ENCODE results near the gene EIF1AY. TPM values are rescaled to one million over a fixed set of nuclear protein-coding genes. Genes with fewer than 3 reads are reported as not detected.

The EIF1AY gene
- total and polyA plus RNA-seq, 10 of the 15 experiments (the other 5 are each of a cell fraction or from before 2014, with no cell fraction given): 0.21 TPM; not detected in 9

- TF ChIP-seq ETV6 (conservative IDR thresholded peaks at IDR 0.05 in 1 of 2, IDR thresholded peaks at IDR 0.05 in 1 of 2; ENCODE audit: borderline replicate concordance in 1 of 2, low read depth in 1 of 2): no peak
- no peak for TF ChIP-seq REST (IDR thresholded peaks at IDR 0.05; ENCODE audit: low read depth, low read length)
- TF ChIP-seq ZBTB33 (IDR thresholded peaks at IDR 0.05): no peak
- no peak for TF ChIP-seq CBX5 (IDR thresholded peaks at IDR 0.05; ENCODE audit: low read depth)
- no peak for TF ChIP-seq MEF2A (IDR thresholded peaks at IDR 0.05; ENCODE audit: insufficient read depth, low read depth, low read length)
- no peak for TF ChIP-seq RAD21 (IDR thresholded peaks at IDR 0.05; ENCODE audit: insufficient read depth, low read depth, low read length)
- TF ChIP-seq CTCF (IDR thresholded peaks at IDR 0.05 in 2 of 3, conservative IDR thresholded peaks at IDR 0.05 in 1 of 3; ENCODE audit: control insufficient read depth in 2 of 3, extremely low read depth in 1 of 3, insufficient read depth in 1 of 3, low read depth in 3 of 3, low read length in 3 of 3): no peak
- no peak for TF ChIP-seq FOXM1 (IDR thresholded peaks at IDR 0.05; ENCODE audit: low read depth, low read length)
- no peak for TF ChIP-seq E2F4 (IDR thresholded peaks at IDR 0.05; ENCODE audit: low read depth, low read length)
- TF ChIP-seq ZBTB4 (CRISPR knock-in tag; IDR thresholded peaks at IDR 0.05): no peak
- TF ChIP-seq ZNF217 (IDR thresholded peaks at IDR 0.05): no peak
- TF ChIP-seq CBFB (IDR thresholded peaks at IDR 0.05; ENCODE audit: low read depth): no peak
- no peak for TF ChIP-seq POLR2AphosphoS2 (IDR thresholded peaks at IDR 0.05; ENCODE audit: low read depth, low read length)
Measured at GRCh38 chrY:20551840-20552239, 23.7 kb upstream of the EIF1AY start (continued).

All from GM12878 (cell line).